SK-N-SH treated with all-trans-retinoic acid at 6 μM for 48 hours (cell line): Measurements from ENCODE around the gene RRM1.

ENCODE experiments used
- ARNTL ChIP-seq: fragments of 450-650 bp; formaldehyde crosslinking; IDR thresholded peaks from 2 replicates; pipeline ENCODE4 v1.5.0; 2020; ENCODE audit warnings: low read depth, mild to moderate bottlenecking, moderate library complexity, borderline replicate concordance
- ESRRG ChIP-seq: fragments of 250-450 bp; sonication (Bioruptor Pico); IDR thresholded peaks from 2 replicates; pipeline ENCODE4 v1.6.1; 2021; ENCODE audit warnings: mild to moderate bottlenecking
- ISL1 ChIP-seq: fragments of 250-450 bp; sonication (Bioruptor Pico); IDR thresholded peaks from 2 replicates; pipeline ENCODE4 v2.1.2; 2022; ENCODE audit warnings: mild to moderate bottlenecking, moderate library complexity
- OSR1 ChIP-seq: fragments of 250-450 bp; sonication (Bioruptor Pico); IDR thresholded peaks from 2 replicates; pipeline ENCODE4 v1.8.0; 2022; ENCODE audit warnings: moderate library complexity, mild to moderate bottlenecking, inconsistent platforms
- PPARA ChIP-seq: fragments of 250-450 bp; sonication (Bioruptor Pico); IDR thresholded peaks from 2 replicates; pipeline ENCODE4 v1.5.0; 2020; ENCODE audit warnings: mild to moderate bottlenecking, borderline replicate concordance
- RARB ChIP-seq: fragments of 250-450 bp; sonication (Bioruptor Pico); IDR thresholded peaks from 2 replicates; pipeline ENCODE4 v1.8.0; 2021; ENCODE audit warnings: mild to moderate bottlenecking, moderate library complexity
- TCF4 ChIP-seq: fragments of 250-450 bp; sonication (Bioruptor Pico); IDR thresholded peaks from 2 replicates; pipeline ENCODE4 v1.8.0; 2021; ENCODE audit warnings: mild to moderate bottlenecking, moderate library complexity, borderline replicate concordance
- ZFP30 ChIP-seq: fragments of 450-650 bp; formaldehyde crosslinking; IDR thresholded peaks from 2 replicates; pipeline ENCODE4 v1.5.0; 2022; ENCODE audit warnings: mild to moderate bottlenecking, moderate library complexity
- TF ChIP-seq, protein P1 (sequence below): fragments of 250-450 bp; sonication (Bioruptor Pico); IDR thresholded peaks from 2 replicates; pipeline ENCODE4 v1.8.0; 2020; ENCODE audit warnings: mild to moderate bottlenecking, moderate library complexity, borderline replicate concordance
- TF ChIP-seq, protein P2 (sequence below): fragments of 250-450 bp; sonication (Bioruptor Pico); IDR thresholded peaks from 2 replicates; pipeline ENCODE4 v1.8.0; 2021; ENCODE audit warnings: low read depth, mild to moderate bottlenecking, moderate library complexity, borderline replicate concordance

GRCh38 chr11:4164884-4165590 lies 70.4 kb downstream of the RRM1 start:
- TF ChIP-seq PPARA (no peak), ARNTL (CRISPR knock-in tag) (no peak), RARB (CRISPR knock-in tag) (no peak), TCF4 (no peak), OSR1 (CRISPR knock-in tag) (no peak), ESRRG (CRISPR knock-in tag) (no peak), ZFP30 (CRISPR knock-in tag) (no peak), ISL1 (no peak)
- TF ChIP-seq, protein P1, sequence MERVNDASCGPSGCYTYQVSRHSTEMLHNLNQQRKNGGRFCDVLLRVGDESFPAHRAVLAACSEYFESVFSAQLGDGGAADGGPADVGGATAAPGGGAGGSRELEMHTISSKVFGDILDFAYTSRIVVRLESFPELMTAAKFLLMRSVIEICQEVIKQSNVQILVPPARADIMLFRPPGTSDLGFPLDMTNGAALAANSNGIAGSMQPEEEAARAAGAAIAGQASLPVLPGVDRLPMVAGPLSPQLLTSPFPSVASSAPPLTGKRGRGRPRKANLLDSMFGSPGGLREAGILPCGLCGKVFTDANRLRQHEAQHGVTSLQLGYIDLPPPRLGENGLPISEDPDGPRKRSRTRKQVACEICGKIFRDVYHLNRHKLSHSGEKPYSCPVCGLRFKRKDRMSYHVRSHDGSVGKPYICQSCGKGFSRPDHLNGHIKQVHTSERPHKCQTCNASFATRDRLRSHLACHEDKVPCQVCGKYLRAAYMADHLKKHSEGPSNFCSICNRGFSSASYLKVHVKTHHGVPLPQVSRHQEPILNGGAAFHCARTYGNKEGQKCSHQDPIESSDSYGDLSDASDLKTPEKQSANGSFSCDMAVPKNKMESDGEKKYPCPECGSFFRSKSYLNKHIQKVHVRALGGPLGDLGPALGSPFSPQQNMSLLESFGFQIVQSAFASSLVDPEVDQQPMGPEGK (CRISPR knock-in tag): no peak
- TF ChIP-seq, protein P2, sequence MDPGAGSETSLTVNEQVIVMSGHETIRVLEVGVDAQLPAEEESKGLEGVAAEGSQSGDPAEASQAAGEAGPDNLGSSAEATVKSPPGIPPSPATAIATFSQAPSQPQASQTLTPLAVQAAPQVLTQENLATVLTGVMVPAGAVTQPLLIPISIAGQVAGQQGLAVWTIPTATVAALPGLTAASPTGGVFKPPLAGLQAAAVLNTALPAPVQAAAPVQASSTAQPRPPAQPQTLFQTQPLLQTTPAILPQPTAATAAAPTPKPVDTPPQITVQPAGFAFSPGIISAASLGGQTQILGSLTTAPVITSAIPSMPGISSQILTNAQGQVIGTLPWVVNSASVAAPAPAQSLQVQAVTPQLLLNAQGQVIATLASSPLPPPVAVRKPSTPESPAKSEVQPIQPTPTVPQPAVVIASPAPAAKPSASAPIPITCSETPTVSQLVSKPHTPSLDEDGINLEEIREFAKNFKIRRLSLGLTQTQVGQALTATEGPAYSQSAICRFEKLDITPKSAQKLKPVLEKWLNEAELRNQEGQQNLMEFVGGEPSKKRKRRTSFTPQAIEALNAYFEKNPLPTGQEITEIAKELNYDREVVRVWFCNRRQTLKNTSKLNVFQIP (CRISPR knock-in tag): no peak
